Stimulated activated CD8-positive, alpha-beta memory T cell treated with anti-CD3 and anti-CD28 coated beads, Interleukin-15, amount 100 ng/mL, for 1 hour (primary cell): ENCODE measurements around the gene SPPL2C.

Experiments
- DNase-seq: peaks from one replicate; pipeline ENCODE4 v3.0.0-alpha.2; 2020; ENCODE audit warnings: low read depth

Gene SPPL2C

DNA sequence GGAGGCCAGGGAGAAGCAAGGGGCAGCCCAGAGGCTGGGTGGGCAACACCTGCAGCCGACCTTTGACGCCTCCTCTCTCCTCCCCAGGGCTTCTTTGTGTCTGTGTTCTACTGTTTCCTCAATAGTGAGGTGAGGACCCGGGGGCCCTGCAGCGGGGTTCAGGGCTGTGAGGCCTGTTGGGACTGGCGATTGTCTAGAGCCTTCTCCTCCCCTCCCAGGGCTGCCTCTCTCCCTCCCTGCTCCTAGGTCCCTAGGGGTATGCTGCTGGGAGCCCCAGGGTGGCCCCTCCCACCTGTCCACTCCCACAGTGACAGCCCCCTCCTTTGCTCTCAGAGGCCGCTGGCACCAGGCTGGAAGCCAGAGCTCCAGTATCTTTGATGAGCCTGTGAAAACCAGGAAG, 10.8 kb upstream of the SPPL2C start:
- DNase-seq = no peak

DNA sequence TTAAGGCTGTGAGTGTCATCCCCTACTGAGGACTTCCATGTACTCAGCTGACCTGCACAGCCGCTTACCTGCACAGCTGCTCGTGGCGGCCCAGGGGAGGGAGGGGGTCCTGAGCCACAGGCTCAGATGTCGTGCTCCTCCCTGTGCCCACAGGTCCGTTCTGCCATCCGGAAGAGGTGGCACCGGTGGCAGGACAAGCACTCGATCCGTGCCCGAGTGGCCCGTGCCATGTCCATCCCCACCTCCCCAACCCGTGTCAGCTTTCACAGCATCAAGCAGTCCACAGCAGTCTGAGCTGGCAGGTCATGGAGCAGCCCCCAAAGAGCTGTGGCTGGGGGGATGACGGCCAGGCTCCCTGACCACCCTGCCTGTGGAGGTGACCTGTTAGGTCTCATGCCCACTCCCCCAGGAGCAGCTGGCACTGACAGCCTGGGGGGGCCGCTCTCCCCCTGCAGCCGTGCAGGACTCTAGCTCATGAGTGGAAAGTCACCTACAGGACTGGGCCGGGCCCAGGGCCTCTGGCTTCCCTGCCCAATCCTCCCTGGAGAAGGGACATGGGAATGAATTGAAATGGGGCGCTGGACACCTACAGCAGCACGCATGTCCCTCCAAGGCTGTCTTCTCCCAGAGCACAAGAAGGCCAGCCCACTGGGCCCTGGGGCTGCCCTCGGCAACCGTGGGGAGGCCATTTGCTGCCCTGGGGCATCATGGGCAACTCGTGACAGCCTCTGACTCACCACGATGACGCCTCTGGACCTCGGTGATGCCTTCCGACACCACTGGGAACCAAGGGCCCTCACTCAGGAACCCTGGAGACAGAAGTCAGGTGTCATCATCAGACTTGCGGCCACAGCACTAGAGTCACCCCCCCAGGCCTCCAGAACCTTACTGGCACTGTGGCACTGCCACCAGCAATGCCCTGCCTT, 9.9 kb upstream of the SPPL2C start:
- no peak for DNase-seq

DNA sequence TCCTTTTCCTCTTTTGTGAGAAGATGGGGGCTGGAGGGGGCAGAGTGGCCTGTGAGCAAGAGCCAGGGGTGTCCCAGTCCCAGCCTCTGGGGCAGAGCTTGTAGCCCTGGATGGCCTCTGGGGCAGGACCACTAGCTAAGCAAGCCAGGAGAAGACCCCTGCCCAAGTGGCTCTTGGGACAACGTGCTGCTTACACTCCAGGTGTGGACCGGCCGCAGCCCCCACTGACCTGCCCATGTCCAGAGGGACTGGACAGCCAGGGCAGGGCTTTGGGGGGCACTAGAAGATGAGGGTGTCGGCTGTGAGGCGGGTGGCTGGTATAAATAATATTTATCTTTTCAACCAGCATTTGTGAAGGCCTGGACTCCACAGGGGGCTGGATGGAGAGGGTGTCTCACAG, 9.2 kb upstream of the SPPL2C start:
- no peak for DNase-seq

DNA sequence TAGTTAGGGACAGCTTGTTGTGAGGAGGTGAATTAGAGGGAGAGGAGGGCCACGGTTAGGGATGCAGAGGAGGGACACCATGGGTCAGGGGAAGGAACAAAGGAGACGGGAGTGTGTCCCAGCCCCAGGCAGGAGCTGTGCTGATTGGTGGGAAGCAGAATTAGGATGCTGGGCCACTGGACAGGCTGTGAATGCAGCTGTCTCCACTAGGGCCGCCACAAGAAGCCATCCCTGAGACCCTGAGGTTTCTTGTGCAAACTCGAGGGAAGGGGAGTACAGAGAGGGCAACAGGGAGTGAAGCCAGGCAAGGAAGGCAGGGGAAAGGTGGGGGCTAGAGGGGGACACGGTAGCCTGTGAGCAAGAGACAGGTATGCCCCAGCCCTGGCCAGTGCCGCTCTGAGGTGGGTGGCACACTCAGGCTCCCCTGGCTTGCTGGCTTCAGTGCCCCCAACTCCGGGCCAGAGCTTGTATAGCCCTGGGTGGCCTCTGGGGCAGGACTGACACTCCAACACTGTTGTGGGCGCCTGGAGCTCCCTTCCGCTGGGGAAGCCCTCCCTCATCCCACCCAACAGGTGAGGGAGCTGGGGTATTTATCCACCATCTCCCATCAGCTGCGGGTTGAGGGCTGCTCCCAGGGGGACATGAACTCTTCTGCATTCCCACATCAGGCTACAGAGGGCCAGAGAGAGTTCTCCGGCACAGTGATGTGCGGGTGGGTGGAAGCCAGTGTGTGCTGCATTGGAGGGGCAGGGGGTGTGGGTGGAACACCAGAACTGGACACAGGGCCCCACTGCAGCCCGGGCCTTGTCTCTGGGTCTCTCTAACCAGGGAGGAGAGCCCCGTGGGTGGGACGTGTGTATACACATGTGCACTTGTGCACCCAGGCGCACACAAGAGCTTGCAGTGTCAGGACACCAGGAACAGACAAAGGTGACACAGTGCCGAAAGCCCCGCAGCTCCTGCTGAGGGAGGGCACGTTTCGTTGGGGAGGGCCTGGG, 8.3 kb upstream of the SPPL2C start:
- DNase-seq = no peak

DNA sequence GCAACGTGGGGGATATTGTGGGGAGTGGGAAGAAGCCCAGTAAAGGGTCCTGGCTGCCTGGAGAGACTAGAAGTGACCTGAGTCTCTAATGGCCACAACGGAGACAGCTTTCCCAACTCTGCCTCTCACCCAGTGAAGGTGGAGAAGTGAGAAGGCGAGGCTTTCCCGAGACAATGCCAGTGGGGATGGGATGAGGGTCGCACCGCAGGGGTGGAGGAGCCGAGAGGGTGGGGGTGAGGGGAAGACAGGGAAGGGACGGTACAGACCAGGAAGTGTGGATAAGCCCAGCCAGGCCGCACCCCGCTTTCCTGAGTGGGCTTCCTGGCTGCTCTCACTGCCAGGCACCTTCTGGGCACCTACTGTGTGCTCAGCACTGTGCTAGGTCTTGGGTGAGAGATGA, 7.5 kb upstream of the SPPL2C start:
- no peak for DNase-seq

DNA sequence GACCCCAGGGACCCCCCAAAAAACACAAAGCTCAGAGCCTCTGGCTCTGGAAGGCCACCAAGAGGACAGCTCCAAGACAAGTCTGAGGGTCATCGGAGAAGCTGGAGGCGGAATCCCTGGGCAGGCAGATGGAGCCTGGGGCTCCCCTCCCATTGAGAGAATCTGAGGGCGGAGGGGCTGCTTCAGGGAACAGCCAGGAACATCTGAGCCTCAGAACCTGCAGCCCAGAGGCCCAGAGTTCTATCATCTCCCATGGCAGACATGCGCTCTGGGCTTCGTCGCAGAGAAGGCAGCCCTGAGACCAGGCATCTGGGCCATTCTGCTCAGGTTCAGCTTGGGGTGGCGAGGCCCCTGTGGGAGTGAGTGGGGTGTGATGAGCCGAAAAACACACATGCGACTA, 7.1 kb upstream of the SPPL2C start:
- no peak for DNase-seq

DNA sequence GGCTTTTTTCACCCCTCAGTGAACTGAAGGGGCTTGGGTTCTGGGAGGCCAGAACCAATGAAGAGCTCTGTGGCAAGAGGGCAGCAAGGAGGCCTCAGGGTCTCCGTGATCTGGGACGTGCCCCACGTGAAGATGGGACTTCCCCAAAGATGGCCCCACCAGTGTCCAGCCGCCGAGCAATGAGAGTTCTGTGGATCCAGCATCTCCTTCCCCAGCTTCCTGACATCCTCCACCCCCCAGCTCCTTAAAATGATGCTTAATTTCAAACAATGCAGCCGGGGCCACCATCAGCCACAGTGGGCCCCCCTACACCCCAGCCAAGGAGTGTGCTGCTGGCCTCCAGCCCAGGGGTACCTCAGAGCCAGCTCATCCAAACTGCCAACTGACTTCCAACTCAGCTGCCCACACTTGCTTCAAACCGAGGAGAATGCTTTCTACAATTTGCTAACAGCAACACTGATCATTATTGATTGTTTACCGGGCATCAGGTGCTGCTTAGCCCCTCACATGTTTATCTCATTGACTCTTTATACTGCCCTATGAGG, 5.9 kb upstream of the SPPL2C start:
- no peak for DNase-seq

DNA sequence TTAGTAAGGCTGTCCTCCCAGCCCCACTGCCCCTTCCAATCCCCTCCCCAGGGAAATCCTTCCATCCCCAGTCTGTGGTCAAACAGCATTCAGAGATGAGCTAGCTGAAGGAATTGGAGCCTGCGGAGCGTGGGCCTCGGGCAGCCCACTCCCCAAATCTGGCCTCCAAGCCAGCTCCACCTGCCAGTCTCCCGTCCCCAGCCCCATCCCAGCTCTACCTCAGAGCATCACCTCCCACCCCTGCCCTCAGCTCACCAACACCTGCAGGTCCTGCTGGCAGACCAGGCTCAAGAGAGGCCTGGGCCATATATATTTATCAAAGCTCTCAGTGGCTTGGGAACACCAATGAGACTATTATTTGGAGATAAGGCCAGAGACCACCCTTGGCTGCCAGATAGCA, 5.2 kb upstream of the SPPL2C start:
- DNase-seq = no peak

DNA sequence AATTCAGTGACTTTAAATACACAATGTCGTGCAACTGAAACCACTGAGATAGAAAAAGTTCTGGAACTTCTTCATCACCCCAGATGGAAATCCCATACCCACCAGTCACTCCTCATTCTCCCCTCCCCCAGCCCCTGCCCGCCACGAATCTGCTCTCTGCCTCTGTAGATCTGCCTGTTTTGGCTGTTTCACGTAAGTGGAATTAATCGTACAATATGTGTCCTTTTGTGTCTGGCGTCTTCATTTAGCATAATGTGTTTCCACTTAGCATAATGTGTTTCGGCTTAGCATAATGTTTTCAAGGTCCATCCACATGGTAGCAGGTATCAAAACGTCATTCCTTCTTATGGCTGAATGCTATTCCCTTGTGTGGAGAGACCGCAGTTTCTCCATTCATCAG, 3.5 kb upstream of the SPPL2C start:
- DNase-seq = no peak

DNA sequence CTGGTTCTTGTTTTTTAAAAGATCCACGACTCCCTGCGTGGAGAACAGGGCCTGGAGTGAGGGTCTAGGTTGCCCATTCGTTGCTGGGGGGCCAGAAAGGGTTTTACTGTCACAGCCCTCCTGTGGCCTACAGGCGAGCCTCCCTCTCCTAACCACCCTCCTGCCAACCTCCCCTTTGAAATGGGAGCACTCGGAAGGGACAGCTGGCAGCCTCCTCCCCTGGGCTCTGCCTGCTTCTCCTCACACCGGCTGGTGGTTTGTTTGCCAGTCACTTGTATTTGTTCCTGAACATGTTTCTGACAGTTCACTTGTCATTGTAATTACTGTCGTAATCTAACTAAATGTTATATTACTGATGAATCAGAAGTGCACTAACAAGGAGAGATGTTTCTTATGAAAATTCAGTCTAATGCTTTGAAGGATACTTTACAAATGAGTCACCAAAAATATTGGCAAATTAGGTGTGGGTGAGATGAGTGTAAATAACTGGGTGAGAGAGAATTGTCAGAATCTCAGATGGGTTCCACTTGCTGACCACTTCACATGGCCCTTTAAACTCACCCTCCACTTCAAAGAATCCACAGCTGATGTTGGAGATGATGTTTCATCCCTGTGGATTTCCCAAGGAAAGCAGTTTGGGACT, 2.7 kb upstream of the SPPL2C start:
- no peak for DNase-seq

DNA sequence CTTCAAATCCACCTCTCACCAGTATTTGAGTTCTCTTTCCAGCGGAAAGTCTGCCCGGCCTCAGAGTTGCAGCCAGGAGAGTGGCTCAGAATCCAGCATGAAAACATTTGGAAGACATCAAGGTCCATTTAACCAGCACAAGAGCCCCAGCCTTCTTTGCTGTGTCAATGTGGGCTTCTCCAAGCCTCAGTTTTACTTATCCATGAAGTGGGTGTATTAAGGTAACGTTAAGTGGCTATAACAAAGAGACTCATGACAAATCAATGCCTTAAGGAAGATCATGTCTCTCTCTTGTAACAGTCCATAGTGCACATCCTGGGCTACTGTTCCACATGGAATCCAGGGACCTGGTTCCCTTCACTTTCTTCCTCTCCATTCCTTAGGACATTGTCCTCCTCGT, 959 bp upstream of the SPPL2C start:
- no peak for DNase-seq

DNA sequence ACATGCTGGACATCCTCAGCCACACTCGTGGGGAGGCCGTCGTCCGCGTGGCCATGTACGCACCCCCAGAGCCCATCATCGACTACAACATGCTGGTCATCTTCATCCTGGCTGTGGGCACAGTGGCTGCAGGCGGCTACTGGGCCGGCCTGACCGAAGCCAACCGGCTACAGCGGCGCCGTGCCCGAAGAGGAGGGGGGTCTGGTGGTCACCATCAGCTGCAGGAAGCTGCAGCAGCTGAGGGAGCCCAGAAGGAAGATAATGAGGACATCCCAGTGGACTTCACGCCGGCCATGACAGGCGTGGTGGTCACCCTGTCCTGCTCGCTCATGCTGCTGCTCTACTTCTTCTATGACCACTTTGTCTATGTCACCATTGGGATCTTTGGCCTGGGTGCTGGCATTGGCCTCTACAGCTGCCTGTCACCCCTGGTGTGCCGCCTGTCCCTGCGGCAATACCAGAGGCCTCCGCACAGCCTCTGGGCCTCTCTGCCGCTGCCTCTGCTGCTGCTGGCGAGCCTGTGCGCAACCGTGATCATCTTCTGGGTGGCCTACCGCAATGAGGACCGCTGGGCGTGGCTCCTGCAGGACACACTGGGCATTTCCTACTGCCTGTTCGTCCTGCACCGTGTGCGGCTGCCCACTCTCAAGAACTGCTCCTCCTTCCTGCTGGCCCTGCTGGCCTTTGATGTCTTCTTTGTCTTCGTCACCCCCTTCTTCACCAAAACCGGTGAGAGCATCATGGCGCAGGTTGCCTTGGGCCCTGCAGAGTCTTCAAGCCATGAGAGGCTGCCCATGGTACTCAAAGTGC, 900 bp downstream of the SPPL2C start:
- no peak for DNase-seq

DNA sequence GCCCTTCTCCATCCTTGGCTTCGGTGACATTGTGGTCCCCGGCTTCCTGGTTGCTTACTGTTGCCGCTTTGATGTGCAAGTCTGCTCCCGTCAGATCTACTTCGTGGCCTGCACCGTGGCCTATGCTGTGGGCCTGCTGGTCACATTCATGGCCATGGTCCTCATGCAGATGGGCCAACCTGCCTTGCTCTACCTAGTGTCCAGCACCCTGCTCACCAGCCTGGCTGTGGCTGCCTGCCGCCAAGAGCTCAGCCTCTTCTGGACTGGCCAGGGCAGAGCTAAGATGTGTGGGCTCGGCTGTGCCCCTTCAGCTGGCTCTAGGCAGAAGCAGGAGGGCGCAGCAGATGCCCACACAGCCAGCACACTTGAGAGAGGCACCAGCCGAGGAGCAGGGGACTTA, 1.5 kb downstream of the SPPL2C start:
- DNase-seq = no peak

DNA sequence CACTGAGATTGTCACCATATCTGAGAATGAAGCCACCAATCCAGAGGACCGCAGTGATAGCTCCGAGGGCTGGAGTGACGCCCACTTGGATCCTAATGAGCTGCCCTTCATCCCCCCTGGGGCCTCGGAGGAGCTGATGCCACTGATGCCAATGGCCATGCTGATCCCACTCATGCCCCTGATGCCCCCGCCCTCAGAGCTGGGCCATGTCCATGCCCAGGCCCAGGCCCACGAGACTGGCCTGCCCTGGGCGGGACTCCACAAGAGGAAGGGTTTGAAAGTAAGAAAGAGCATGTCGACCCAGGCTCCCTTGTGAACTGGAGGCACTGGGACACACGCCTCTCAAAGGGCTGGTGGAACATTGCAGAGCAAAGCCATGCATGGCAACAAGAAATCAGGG, 2.0 kb downstream of the SPPL2C start:
- DNase-seq = no peak

DNA sequence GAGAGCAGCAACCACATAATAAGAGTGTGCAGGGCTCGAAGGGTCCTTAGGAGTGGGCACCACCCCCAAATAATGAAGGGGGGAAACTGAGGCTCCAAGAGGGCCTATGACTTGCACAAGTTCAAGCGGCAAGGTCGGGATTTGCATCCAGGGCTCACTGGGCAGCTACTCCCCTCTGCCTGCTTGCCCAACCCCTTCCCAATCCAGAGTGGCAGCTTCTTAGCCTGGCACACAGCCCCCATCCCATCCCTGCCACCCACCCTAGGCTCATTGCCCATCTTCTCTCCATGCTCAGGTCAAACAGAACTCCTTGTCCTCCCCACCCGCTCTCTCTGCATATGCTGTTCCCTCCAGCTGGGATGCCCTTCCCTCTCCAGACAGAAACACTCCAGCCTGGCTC, 2.4 kb downstream of the SPPL2C start:
- no peak for DNase-seq

DNA sequence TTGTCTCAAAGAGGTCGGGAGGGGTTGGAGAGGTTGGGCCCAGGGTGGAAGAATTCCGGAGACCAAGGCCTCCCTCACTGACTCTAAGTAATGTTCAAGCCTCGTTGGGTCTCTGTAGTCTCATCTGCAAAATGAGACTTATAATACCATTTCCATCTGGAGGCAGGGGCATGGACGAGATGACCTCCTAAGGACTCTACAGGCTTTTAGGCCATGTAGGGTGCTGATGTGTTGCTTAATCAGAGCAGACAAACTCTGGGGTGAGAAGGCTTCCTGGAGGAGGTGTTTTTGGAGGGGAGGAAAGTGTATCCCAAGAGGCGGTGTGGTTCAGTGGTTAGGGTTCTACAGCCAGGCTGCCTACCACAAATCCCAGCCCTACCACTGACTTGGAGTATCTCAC, 3.1 kb downstream of the SPPL2C start:
- no peak for DNase-seq

DNA sequence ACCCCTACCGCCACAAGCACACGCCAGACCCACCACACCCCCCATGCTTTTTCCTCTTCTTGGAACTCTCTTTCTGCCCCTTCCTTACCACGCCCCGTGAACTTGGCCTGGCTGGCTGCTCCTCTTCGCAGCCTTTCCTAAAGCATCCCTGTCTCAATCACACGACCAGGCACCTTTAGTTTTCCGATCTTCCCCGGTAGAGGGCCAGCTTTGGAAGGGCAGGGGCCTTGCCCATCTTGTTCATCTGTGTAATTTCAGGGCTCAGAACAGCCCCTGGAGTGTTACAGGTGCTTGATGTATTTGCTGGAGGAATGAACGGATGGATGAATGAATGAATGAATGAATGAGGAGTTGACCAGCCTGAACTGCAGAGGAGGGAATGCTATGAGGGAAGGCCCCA, 3.7 kb downstream of the SPPL2C start:
- DNase-seq = no peak

DNA sequence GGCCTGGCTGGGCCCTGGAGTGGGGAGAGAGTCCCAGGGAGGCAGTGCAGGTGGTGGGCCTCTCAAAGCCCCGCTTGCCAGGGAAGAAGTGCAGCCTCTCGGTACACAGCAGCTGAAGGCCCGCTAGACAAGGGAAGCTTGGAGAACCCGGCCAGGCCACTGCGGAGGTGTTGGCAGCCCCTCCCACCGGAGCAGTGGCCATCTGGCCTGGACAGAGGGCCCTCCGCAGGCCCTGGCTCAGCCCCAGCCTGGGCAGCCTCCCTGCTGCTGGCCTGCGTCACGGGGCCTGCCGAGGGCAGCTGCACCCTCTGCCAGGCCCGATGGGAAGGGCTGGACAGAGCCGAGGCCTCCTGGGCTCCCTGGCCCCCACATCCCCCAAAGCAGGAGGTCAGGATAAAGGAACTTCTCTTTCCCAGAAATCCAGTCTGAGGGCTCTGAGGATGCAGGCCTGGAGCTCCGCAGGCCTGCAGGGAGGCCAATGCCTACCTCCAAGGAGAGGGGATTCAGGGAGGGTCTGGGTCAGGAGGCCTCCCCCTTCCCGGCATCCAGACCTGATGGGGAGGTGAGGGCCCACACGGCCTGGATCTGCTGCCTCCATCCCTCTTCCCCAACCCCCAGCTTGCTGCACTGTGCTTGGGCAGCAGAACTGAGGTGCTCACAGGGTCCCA, 4.3 kb downstream of the SPPL2C start:
- DNase-seq = no peak

DNA sequence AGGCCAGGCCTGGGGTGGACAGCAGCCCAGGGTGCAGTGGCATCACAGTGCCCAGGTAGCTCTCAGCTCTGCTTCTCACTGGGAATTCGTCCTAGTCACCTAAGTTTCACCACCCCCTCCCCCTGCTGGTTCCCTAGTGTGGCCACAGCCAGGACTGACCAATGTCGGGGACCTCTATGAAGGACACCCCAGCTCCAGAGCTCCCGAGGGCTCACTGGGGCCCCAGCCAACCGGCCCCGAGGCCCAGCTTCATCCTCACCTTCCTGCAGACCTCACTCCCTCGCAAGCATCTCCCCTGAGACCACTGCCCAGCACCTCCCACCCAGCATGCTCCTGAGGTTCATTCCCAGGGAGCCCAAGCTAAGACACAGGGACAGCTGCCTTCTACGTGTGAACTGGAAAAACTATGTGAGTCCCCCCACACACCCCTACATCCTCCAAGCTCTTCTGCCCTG, 4.9 kb downstream of the SPPL2C start:
- DNase-seq = no peak

DNA sequence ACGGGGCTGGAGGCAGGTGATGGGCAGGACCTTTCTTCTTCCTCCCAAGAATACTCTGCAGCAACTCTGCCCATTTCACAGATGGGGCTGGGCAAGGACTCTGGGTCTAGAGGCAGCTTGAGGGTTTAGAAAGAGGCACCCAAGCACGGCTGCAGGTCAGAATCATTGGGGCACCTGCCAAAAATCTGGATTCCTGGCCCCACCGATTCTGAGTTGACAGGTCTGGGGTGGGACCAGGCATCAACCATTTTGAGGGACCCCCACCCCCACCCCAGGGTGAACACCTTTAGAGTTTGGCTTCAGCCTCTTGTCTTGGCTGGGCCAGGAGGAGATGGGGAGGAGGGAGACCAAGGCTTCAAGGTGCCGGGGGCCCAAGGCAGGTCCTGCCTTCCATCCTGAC, 5.3 kb downstream of the SPPL2C start:
- no peak for DNase-seq

DNA sequence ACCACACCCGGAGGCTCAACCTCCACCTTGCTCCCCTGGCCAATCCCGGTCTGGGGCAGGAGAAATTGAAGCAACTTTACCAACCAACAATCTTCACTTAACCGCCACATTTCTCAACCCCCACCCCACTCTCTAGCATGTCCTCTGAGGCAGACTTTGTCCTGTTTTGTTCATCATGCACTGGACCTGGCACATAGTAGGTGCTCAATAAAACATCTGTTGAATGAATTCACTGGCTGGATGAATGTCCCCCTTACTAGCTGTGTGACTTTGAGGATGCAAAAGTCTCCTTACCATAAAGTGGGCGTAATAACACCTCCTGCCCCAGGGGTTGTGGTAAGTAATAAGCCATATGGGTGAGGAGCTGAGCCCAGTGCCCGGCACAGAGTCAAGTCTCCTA, 5.8 kb downstream of the SPPL2C start:
- DNase-seq = no peak
